Muscle of back (tissue), 11 donors: Measurements from ENCODE around the gene FOXP1. TPM values are rescaled to one million over a fixed set of nuclear protein-coding genes. Genes with fewer than 3 reads are reported as not detected.

Experiments used
- DNase-seq, 3 donors: peaks; one replicate each; pipeline versions ENCODE4 v3.0.0 to v3.0.0-alpha.2; 2013
- polyA plus RNA-seq, 10 donors: library from polyadenylated mRNA; unstranded; fragments of 120-200 nt; gene quantifications; one replicate each; pipeline ENCODE4 v1.2.1, GENCODE V29; 2013; ENCODE audit not compliant: insufficient read length in 10 of 10

Gene FOXP1
- polyA plus RNA-seq, 10 donors, result 17.1 to 26.3 (median 20.8) TPM

DNA sequence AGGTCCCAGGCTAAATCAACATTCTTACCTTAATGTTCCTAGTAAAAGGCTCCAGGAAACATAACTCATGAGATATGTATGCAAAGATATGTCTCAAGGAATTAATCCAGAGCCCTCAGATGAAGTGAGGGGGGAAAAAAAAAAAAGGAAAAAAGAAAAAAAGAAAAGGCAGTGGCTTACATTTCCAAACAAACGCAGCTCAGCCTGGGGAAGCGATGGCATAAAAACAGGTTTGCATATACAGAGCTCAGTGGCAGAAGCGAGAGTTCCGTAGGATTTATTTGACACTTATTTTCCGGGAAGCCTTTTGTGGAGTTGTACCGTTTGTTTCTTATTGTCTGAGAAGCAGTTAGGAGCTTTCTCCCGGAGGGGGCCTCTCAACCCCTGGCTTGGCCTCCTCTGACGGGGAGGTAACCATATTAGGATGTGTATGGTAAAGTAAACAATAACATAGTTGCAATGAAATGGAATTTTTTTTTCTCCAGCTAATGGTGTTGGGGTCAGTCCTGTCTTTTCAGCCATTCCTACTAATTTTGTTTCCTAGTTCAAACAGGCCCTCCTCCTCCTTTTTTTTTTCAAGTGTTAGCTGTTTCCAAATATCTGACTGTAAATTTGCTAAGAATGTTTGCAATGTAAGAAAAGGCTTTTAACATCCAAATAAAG lies 338.6 kb downstream of the FOXP1 start:
- DNase-seq, result peak; percentile 47 to 77 (median 53)

DNA sequence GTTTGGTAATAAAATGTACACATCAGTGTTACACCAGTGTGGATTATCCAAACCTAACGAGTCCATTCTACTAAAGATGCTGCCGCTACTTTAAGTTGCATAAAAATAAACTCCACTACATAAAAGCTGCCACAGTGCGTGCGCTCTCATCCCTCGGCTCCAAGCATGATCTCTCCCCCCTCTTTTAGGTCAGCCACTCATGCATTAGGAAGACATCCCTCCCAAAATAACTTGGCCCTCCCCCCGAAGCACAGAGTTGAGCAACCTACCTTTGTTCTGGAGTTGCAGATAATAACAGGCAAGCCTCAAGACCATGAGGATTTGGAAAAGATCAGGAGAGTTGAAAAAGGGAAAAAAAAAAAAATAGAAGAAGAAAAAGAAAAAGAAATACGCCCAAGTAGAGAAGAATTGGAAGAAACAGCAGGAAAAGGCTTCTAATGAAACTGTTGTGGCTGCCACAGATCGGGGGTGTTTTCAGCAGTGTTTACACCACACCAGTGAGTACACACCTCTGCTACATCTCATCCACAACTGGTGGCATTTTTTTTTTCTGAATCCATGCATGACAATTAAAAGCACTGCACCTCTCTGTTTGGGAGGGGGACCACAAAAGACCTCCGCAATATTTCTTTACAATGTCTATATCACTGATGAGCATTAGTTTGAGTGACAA lies 339.2 kb downstream of the FOXP1 start:
- DNase-seq, result peak in 1 of 3 donors; percentile 48

DNA sequence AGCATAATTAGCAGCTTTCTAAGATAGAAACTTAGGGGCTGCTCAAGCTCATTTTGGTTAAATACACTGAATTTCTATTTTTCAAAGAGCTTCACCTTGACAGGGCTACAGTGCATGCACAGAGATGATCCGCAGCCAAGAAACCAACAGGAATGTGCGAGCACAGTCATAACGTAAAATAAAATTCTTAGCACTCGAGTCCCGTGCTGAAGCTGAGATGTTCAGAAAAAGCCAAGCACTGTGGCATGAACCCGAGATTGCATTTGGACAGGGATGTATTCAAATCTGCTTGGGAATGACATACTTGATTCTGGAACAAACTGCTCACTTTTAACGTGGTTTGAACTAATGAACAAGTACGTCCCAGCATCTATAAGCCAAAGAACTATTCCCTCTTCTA lies 340.3 kb downstream of the FOXP1 start:
- no peak for DNase-seq

DNA sequence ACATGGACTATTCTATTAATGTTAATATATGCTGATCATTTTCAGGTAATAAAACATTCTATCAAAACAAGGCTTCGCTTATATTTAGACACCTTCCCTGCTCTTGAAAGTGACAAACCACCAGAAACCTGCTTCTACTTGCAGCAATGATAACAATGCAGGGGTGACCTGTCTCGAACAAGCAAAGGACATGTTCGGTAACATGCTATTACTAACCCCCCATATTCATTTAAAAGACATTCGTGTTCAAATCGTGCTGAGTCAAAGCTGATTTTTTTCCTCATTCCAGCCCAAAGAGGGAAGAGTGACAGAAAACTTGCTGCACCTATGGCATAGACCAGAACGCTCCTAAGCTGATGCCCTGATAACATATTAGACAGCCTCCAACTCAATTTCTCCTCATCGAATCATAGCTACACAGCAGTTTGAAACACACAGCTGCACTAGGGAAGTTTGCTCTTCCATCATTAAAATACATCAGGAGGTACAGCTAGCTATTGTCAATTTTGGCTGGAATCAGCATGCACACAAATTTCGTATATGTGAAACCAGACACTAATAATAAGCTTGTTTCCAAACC lies 341.5 kb downstream of the FOXP1 start:
- DNase-seq, result no peak

DNA sequence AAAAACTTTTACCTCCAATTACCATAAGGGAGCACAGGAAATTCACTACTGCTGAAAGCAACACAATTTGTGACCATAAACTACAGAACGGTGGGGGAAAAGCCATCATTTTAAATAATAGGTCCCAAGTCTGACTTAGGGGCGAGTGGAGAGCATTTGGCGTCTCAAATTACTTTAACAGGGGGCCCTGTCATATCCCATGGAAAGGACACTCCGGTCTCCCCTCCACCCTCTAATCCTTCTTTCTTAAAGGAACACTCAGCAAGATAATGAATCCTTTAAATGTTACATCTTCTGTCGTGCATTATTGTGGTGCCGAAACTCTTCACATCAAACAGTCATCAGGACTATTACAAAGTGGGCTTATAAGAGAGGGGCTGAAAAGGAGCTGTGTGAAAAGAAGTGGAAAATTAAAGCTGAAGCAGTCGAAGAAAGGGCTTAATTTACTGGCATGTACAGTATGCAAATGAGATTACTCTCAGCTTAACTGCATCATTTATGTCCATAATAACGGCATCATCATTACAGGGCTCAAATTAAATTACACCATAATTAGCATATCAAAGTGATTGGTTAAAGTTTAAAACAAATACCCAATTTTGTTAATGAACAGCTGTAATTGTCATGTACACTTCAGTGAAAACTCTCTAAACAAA lies 342.2 kb downstream of the FOXP1 start:
- no peak for DNase-seq

DNA sequence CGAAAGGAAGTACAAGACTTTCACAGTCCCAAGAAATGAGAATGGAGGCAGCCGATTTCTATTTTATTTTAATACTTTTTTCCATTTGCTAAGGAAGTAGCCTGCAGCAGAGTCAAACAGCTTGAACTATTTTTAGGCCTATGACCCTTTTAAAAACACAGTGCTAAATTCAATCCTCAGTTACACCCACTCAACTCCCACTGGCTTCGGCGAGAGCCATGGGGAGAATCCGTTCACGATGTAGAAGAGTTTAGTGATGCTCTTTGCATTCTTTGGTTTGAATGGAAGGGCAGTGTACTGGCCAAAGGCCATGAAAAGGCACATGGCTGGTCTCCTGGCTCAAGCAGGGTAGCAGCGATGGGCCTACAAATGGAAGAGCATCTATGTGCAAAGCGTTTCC lies 343.5 kb downstream of the FOXP1 start:
- DNase-seq, result no peak

DNA sequence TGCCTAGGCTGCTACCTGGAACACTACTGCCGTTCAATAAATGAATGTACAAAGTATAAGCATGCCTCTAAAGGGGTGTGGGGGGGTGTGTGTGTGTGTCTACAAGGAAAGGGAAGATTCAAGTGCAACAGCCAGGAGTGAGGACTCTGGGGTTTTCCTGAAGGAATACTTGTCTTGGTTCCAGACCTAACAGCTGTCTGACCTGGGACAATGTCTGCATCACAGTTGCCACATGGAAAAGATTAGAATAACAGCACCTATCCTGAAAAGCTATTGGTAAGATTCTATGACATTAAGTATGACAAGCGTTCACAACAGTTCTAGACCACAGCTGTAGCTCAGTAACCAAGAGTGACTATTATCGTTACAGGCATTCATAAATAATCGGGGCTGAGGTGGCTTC lies 345.2 kb downstream of the FOXP1 start:
- peak in 1 of 3 donors; percentile 52 for DNase-seq

DNA sequence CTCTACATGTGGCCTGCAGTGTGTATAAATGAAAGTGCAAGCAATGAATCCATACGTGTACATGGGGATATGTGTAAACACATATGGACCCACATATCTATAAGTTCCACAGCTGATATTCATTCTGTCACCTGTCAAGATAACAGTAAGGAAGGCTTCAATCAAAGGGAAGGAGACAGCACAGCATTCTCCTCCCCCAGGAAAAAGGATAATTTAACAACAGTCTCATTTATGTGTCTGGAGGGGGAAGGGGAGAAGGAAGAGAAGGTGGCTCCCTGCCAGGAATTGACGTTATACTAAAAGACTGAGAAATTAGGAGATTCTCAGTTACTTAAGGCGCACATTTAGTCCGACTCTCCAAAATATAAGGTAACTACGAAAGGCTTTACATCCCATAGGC lies 345.9 kb downstream of the FOXP1 start:
- DNase-seq, result no peak

DNA sequence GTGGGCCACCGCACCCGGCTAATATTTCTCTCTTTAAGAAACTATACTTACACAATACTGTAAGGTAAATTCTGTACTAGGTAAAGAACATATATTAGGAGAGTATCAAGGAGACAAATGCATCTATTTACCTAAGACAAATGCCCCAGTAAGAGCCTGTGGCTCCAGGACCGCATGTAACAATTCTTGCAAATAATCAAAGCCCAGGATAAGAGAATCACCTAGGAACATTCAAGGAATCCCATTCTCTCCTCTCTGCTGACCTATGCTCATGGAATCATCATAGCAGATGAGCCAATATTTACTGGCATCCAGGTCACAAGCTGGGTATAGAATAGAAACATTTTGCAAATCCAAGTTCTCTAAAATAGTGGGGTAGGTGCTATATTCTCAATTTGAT lies 347.7 kb downstream of the FOXP1 start:
- DNase-seq, result no peak

DNA sequence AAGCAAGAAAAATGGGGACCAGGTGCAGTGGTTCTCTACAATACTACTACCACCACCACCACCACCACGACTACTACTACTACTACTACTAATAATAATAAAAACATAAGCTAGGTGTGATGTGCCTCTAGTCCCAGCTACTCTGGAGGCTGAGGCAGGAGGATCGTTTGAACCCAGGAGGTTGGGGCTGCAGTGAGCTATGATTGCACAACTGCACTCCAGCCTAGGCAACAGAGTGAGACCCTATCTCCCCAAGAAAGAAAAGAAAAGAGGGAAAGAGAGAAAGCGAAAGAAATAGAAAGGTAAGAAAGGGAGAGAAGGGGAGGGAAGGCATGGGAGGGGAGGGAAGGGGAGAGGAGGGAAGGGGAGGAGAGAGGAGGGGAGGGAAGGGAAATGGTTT lies 350.6 kb downstream of the FOXP1 start:
- no peak for DNase-seq

DNA sequence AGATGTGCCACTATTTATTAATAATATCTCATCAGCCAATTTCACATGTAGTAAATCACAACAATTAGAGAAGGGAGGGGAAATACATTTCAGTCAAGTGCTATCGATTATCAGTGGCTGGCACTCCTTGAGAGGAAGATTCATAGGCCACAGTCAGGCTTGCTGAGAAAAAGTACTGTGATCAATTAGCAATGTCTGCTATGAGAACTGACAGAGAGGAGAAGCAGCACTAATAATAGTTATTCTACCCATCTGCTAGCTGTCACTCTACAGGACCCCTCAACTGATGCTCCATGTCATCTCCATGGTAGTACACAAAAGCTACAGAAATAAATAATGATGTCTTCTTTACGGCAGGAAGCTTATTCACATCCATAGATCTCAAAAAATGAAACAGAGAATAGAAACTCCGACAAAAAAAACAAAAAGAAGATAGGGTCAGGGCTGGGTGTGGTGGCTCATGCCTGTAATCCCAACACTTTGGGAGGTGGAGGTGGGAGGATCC lies 351.3 kb downstream of the FOXP1 start:
- DNase-seq, result no peak

DNA sequence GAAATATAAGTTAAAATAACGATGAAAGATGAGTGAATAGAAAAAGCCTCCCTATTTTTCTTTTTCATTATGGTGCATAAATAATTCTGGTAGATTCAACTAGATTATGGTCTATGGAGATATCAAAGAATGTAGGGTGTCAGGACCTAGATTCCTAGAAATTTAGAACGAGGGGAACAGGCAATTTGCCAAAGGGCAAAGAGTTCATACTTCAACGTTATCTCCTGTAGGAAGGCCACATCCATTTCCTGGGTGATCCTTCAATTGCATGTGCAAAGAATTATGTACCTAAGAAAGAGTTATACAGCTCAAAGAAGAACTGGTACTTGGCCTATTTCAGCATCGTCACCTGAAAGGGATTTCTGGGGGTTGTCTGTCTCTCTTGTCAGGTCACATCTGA lies 351.8 kb downstream of the FOXP1 start:
- no peak for DNase-seq

DNA sequence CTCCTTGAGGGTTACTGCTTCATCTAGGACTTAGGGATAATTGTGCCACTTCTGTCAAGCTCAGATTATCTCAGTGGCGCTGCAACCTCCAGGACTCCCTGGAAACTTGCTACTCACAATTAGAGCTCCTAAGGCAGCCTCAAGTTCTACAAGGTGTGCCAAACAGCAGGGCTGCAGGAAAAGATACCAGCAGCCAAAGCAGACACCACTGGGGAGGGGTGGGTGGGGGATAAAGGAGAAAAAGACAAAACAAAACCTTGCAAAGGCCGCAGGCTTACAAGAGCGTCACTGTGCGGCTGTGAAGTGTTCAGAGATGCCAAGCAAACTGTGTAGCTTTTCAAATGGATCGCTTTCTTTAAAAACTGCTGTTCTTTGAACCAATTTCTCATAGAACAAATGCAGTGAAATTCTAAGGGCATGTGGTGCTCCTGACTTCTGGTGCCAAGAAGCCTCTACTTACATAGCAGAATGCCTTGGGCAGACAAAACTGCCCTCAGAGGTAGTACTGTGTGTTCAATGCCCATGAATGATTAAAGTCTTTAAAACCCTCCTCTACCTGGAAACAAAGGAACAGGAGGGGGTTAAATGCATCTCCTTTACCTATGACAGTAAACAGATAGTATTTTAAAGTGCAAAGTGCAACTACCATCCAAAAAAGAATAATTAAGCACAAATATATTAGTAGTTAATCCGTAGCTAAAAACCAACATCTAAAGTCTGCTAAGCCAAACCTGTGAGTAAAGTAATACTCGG lies 353.4 kb downstream of the FOXP1 start:
- DNase-seq, result no peak

DNA sequence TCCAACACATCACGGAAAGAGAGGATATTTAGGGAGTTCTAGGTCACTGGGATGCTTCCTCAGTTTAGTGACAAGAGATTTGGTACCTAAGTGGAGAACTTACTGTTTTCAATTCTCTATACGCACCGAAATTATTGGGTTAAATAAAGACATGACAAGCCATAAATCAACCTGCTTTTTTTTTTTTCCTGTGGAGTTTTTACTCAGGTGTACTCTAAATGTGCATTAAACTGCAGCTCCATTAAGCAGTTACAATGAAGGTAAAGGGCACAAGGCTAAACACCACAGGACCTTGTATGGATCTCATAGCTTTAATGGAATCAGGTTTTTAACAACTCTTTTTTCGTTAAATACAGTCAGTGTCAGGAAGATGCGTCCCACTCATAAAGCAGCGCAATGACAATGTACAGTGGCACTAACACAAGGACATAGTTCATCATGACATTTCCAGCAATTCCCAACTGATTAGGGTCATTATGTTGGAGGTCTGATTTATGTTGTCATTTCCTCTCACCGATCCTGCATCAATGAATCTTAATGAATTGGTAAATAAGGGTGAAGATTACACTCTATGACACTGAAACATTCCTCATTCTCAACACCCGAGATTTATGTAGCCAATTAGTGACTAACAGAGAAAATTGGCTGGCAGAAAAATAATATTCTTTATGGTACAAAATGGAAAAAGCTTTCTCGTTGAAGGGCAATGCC lies 355.2 kb downstream of the FOXP1 start:
- DNase-seq, result no peak

DNA sequence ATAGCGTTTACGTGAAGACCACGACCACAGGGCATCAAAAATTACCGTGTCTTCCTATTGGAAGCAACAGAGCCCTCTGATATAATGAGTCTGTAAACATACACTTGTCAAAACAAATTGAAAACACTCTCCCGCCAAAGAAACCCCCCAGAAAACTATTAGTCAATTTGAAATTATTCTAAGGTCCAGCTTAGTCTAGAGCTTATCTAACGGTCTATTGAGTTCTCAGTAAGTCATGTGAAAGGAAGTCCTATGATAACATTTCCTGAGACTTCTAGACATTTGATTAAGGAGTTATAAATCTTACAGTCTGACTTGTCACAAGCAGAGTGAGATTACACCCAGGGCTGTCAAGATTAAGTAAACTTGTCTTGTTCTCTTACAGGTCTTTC lies 356.3 kb downstream of the FOXP1 start:
- DNase-seq, result no peak

DNA sequence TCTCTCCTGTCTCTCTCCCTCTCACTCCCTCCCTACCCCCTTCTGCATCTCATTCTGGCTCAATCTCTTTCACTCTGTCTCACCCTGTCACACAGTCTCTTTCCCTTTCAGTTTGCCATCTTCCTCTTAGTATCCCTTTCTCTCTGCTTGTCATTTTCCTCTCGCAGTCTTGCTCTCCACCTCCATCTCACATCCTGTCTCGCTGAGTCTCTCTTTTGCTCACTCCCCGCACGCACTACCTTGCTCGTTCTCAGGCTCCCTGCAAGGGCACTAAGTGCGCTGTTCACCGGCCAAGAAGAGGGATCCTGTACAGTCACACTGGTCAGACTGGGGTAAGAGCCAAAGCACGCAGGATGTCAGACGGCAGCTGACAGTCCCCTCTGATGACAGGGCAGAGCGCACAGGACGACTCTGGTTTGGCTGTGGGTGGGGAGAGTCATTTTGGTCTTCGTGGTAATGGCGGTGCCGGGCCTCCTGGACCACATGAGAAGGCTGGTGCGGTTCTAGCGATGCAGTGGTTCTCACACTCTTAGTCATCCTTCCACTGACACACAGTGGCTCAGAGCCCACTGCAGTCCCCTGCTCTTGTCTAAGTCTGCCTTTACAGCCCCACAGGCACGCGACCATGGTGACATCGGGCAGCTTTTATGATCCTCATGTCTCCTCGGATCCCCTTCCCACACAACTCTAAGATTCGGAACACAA lies 356.8 kb downstream of the FOXP1 start:
- no peak for DNase-seq

DNA sequence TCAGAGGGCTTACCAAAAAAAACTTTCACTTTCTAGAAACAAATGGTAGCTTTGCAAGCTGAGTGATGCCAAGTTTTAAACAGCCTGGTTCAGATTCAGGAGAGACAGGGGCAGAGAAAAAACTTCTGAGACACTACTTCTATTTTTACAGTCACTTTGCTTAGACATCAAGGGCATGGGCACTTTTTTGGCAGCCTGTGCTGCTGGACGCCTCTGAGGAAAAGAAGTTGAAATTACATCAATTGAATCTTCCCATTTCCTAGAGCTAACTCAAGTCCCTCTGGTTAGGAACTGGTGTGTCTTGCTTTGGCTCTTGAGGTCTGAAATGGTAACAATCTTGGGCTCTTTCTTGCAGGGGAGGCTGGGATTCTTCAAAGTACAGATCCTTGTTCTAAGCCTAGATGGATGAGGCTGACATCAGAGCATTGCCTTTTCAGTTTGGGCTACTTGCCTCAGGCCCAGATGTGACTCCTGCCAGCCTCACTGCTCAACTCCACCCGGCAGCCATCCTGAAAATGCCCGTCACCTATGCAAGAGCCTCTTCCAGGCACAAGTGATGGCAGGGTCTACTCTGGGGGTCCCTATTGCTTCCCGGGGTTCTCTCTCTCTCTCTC lies 357.5 kb downstream of the FOXP1 start:
- no peak for DNase-seq

DNA sequence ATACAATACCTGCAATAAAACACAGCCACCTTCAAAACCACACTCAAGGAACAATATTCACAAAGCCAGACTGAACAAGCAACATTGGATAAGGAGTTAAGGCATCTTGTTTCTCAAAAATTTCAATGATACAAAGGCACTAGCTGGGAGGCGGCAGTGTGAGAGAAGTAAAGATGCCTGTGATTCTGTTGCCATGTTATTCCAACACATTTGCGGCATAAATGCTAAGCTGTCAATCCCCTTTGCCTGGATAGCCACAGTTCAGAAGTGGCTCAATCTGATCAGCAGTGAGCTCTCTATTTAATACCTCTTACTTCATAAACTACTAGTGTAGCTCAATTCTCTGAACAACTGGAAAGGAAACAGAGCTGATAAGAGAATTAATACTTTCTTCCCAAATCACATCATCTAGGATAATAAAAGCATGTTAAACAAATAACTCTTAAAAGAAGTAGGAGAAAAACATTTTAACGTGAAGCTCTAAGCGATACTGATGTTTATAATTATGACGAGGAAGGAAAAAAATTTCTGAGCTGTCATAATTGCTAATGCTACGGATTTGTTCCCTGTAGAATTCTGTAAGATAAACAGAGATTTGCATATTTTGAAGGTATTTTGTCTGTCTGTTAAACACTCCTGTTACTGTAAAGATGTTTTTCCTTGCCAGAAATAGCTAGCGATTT lies 358.4 kb downstream of the FOXP1 start:
- DNase-seq, result no peak
